ENCODE data around the gene CALML4. TPM values are rescaled to one million over a fixed set of nuclear protein-coding genes. Genes with fewer than 3 reads are reported as not detected.
"Not testable (repeated sequence)": the region's sequence is repeated elsewhere in the genome, so short reads cannot be mapped to it uniquely, and the experiment has no call there.

Gene CALML4
- total RNA-seq, 2 experiments from 2014 or later: 5.3 to 7.0 TPM

GRCh38 chr15:68176601-68177000, 28.5 kb downstream of the CALML4 start:
- ChIA-PET POLR2A (no interaction called here), CTCF (no interaction called here)
- Mint-ChIP-seq H3K4me1 (ENCODE audit: low read depth) (no peaks in the 10 kb centered on the region), H3K27me3 (no peaks in the 10 kb centered on the region), H3K36me3 (peaks cover 31% of the 10 kb centered on the region), H3K27ac (no peak overlapping the region), H3K9me3 (no peaks in the 10 kb centered on the region), H3K4me3 (no peak overlapping the region)
- DNase-seq: no peak
- intact Hi-C loops (cut with micrococcal nuclease): no loop called here

GRCh38 chr15:68175526-68175925, 29.6 kb downstream of the CALML4 start:
- ChIA-PET POLR2A (no interaction called here), CTCF (interaction anchor here (1.2 kb wide), 1 partner anchor 9 kb away, joined by 5 read pairs; no protein-coding TSS in a partner anchor)
- Mint-ChIP-seq H3K27ac (no peak overlapping the region), H3K4me1 (ENCODE audit: low read depth) (no peaks in the 10 kb centered on the region), H3K9me3 (no peaks in the 10 kb centered on the region), H3K36me3 (peaks cover 29% of the 10 kb centered on the region), H3K27me3 (no peaks in the 10 kb centered on the region), H3K4me3 (no peak overlapping the region)
- no peak for DNase-seq
- intact Hi-C loops (cut with micrococcal nuclease): no loop called here

GRCh38 chr15:68173119-68173518, 32.0 kb downstream of the CALML4 start:
- no peaks in the 10 kb centered on the region for H3K9me3 Mint-ChIP-seq
- peaks cover 27% of the 10 kb centered on the region for H3K36me3 Mint-ChIP-seq
- H3K4me3 Mint-ChIP-seq: no peak overlapping the region
- H3K27ac Mint-ChIP-seq: no peak overlapping the region
- CTCF ChIA-PET: no interaction called here
- intact Hi-C loops (cut with micrococcal nuclease): no loop called here
- DNase-seq: no peak
- POLR2A ChIA-PET: interaction anchor here (0.6 kb wide), 1 partner anchor 161 kb away, joined by 4 read pairs; no protein-coding TSS in a partner anchor
- no peaks in the 10 kb centered on the region for H3K4me1 Mint-ChIP-seq (ENCODE audit: low read depth)
- no peaks in the 10 kb centered on the region for H3K27me3 Mint-ChIP-seq

GRCh38 chr15:68172037-68172436, 33.1 kb downstream of the CALML4 start:
- POLR2A ChIA-PET; intact Hi-C loops (cut with micrococcal nuclease); H3K27ac Mint-ChIP-seq; H3K9me3 Mint-ChIP-seq; H3K4me1 Mint-ChIP-seq (ENCODE audit: low read depth); H3K4me3 Mint-ChIP-seq; CTCF ChIA-PET; DNase-seq; H3K27me3 Mint-ChIP-seq: not testable (repeated sequence)
- H3K36me3 Mint-ChIP-seq: peaks cover 23% of the 10 kb centered on the region

GRCh38 chr15:68166847-68167246, 38.3 kb downstream of the CALML4 start:
- intact Hi-C loops (cut with micrococcal nuclease): no loop called here

GRCh38 chr15:68163191-68163590, 41.9 kb downstream of the CALML4 start:
- H3K9me3 Mint-ChIP-seq: no peaks in the 10 kb centered on the region
- ChIA-PET POLR2A (no interaction called here), CTCF (no interaction called here)
- H3K27me3 Mint-ChIP-seq: no peaks in the 10 kb centered on the region
- H3K4me1 Mint-ChIP-seq (ENCODE audit: low read depth): peaks cover 2% of the 10 kb centered on the region
- DNase-seq: no peak
- intact Hi-C loops (cut with micrococcal nuclease): no loop called here
- H3K4me3 Mint-ChIP-seq: no peak overlapping the region
- peaks cover 29% of the 10 kb centered on the region for H3K36me3 Mint-ChIP-seq
- H3K27ac Mint-ChIP-seq: no peak overlapping the region

More at GRCh38 chr15:68166847-68167246, 38.3 kb downstream of the CALML4 start:
- no peak overlapping the region for H3K27ac Mint-ChIP-seq
- H3K9me3 Mint-ChIP-seq: no peaks in the 10 kb centered on the region
- DNase-seq: no peak
- H3K27me3 Mint-ChIP-seq: no peaks in the 10 kb centered on the region
- peaks cover 20% of the 10 kb centered on the region for H3K36me3 Mint-ChIP-seq
- CTCF ChIA-PET: interaction anchor here (1.3 kb wide), 1 partner anchor 9 kb away, joined by 5 read pairs; no protein-coding TSS in a partner anchor
- H3K4me1 Mint-ChIP-seq (ENCODE audit: low read depth): peaks cover 2% of the 10 kb centered on the region
- H3K4me3 Mint-ChIP-seq: no peak overlapping the region
- POLR2A ChIA-PET: interaction anchor here (0.6 kb wide), 1 partner anchor 11 kb away, joined by 3 read pairs; no protein-coding TSS in a partner anchor

GRCh38 chr15:68158046-68158628, 47.0 kb downstream of the CALML4 start:
- peaks cover 35% of the 10 kb centered on the region for H3K36me3 Mint-ChIP-seq
- H3K27ac Mint-ChIP-seq: no peak overlapping the region
- CTCF ChIA-PET: interaction anchor here (1.5 kb wide), 1 partner anchor 295 kb away, joined by 3 read pairs; no protein-coding TSS in a partner anchor
- intact Hi-C loops (cut with micrococcal nuclease): no loop called here
- no peak overlapping the region for H3K4me3 Mint-ChIP-seq
- no peaks in the 10 kb centered on the region for H3K27me3 Mint-ChIP-seq
- DNase-seq: no peak
- H3K9me3 Mint-ChIP-seq: no peaks in the 10 kb centered on the region
- no peaks in the 10 kb centered on the region for H3K4me1 Mint-ChIP-seq (ENCODE audit: low read depth)
- POLR2A ChIA-PET: no interaction called here

- DNase-seq: no peak
- intact Hi-C loops (cut with micrococcal nuclease): no loop called here
- Mint-ChIP-seq H3K27me3 (no peaks in the 10 kb centered on the region), H3K36me3 (peaks cover 33% of the 10 kb centered on the region), H3K4me1 (ENCODE audit: low read depth) (no peaks in the 10 kb centered on the region), H3K27ac (no peak overlapping the region), H3K4me3 (no peak overlapping the region), H3K9me3 (no peaks in the 10 kb centered on the region)
- POLR2A ChIA-PET: interaction anchor here (0.9 kb wide), 1 partner anchor 49 kb away, joined by 3 read pairs; no protein-coding TSS in a partner anchor
- CTCF ChIA-PET: no interaction called here
Observed at GRCh38 chr15:68157074-68157473, 48.1 kb downstream of the CALML4 start.

- no peaks in the 10 kb centered on the region for H3K27me3 Mint-ChIP-seq
- CTCF ChIA-PET: interaction anchor here (0.6 to 4.4 kb wide), 12 partner anchors 9 to 300 kb away, joined by 3 to 43 read pairs (median 3); partner anchors contain the start of gene PIAS1
- intact Hi-C loops (cut with micrococcal nuclease): loop anchor here (2.0 kb wide), 1 partner anchor 292 kb away; no protein-coding TSS in a partner anchor
Observed at GRCh38 chr15:68154923-68155559, 50.1 kb downstream of the CALML4 start.

GRCh38 chr15:68152342-68152741, 52.8 kb downstream of the CALML4 start:
- intact Hi-C loops (cut with micrococcal nuclease): no loop called here
- no peak for DNase-seq
- CTCF ChIA-PET: interaction anchor here (0.6 to 4.4 kb wide), 4 partner anchors 22 to 289 kb away, joined by 3 to 43 read pairs (median 4); no protein-coding TSS in a partner anchor
- Mint-ChIP-seq H3K27ac (no peak overlapping the region), H3K27me3 (no peaks in the 10 kb centered on the region), H3K4me1 (ENCODE audit: low read depth) (peaks cover 10% of the 10 kb centered on the region), H3K4me3 (no peak overlapping the region), H3K36me3 (peaks cover 22% of the 10 kb centered on the region), H3K9me3 (no peaks in the 10 kb centered on the region)
- POLR2A ChIA-PET: no interaction called here

More at GRCh38 chr15:68154923-68155559, 50.1 kb downstream of the CALML4 start:
- POLR2A ChIA-PET: no interaction called here
- H3K36me3 Mint-ChIP-seq: peaks cover 19% of the 10 kb centered on the region
- DNase-seq: no peak
- no peaks in the 10 kb centered on the region for H3K4me1 Mint-ChIP-seq (ENCODE audit: low read depth)
- H3K9me3 Mint-ChIP-seq: no peaks in the 10 kb centered on the region
- H3K27ac Mint-ChIP-seq: no peak overlapping the region
- no peak overlapping the region for H3K4me3 Mint-ChIP-seq

GRCh38 chr15:68151277-68151676, 53.9 kb downstream of the CALML4 start:
- peaks cover 28% of the 10 kb centered on the region for H3K36me3 Mint-ChIP-seq
- peaks cover 10% of the 10 kb centered on the region for H3K4me1 Mint-ChIP-seq (ENCODE audit: low read depth)
- POLR2A ChIA-PET: no interaction called here
- H3K27me3 Mint-ChIP-seq: no peaks in the 10 kb centered on the region
- CTCF ChIA-PET: interaction anchor here (4.4 kb wide), 1 partner anchor 288 kb away, joined by 43 read pairs; no protein-coding TSS in a partner anchor
- no peak overlapping the region for H3K27ac Mint-ChIP-seq
- no peak overlapping the region for H3K4me3 Mint-ChIP-seq
- no peaks in the 10 kb centered on the region for H3K9me3 Mint-ChIP-seq
- intact Hi-C loops (cut with micrococcal nuclease): no loop called here
- DNase-seq: no peak

- peaks cover 10% of the 10 kb centered on the region for H3K4me1 Mint-ChIP-seq (ENCODE audit: low read depth)
- H3K9me3 Mint-ChIP-seq: no peaks in the 10 kb centered on the region
- intact Hi-C loops (cut with micrococcal nuclease): no loop called here
- DNase-seq: no peak
- POLR2A ChIA-PET: no interaction called here
- H3K4me3 Mint-ChIP-seq: no peak overlapping the region
- H3K27ac Mint-ChIP-seq: no peak overlapping the region
- CTCF ChIA-PET: no interaction called here
- peaks cover 32% of the 10 kb centered on the region for H3K36me3 Mint-ChIP-seq
- H3K27me3 Mint-ChIP-seq: no peaks in the 10 kb centered on the region
Observed at GRCh38 chr15:68150187-68150586, 54.9 kb downstream of the CALML4 start.
